ENCODE data around the gene LIMK2. TPM values are rescaled to one million over a fixed set of nuclear protein-coding genes. Genes with fewer than 3 reads are reported as not detected.

LIMK2 gene
- total RNA-seq, 2 experiments from 2014 or later, result 31.8 to 34.4 TPM

DNA sequence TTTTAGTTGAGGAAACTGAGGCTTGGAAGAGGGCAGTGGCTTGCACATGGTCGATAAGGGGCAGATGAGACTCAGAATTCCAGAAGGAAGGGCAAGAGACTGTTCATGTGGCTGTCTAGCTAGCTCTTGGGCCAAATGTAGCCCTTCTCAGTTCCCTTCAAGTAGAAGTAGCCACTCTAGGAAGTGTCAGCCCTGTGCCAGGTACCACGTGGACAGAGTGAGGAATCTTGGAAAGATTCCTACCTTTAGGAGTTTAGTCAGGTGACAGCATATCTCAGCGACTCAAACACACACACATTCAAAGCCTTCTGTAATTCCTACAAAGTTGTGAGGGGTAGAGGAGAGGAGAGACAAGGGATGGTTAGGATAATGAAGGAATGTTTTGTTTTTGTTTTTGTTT, 61.9 kb downstream of the LIMK2 start:
- CTCF ChIA-PET, result interaction anchor here (0.6 to 4.2 kb wide), 8 partner anchors 10 to 968 kb away, joined by 3 to 24 read pairs (median 9); partner anchors contain the start of genes LIMK2, PIK3IP1 and SELENOM
- no peak overlapping the region for H3K4me3 Mint-ChIP-seq
- ATAC-seq (no peak), DNase-seq (no peak)
- H3K27ac Mint-ChIP-seq, result no peak overlapping the region
- peaks cover 64% of the 10 kb centered on the region for H3K4me1 Mint-ChIP-seq
- POLR2A ChIA-PET, result interaction anchor here (1.6 to 2.0 kb wide), 2 partner anchors 12 to 18 kb away, joined by 4 to 8 read pairs; partner anchors contain the start of gene PIK3IP1
- intact Hi-C loops (cut with DNase I, micrococcal nuclease), result no loop called here
- no peaks in the 10 kb centered on the region for H3K27me3 Mint-ChIP-seq
- no peaks in the 10 kb centered on the region for H3K9me3 Mint-ChIP-seq (ENCODE audit: low read depth)
- H3K36me3 Mint-ChIP-seq (ENCODE audit: low read depth), result peaks cover 56% of the 10 kb centered on the region

- ATAC-seq, result no peak
- peaks cover 58% of the 10 kb centered on the region for H3K36me3 Mint-ChIP-seq (ENCODE audit: low read depth)
- POLR2A ChIA-PET, result no interaction called here
- CTCF ChIA-PET, result interaction anchor here (0.7 to 4.2 kb wide), 7 partner anchors 9 to 61 kb away, joined by 3 to 24 read pairs (median 6); partner anchors contain the start of gene PIK3IP1
- intact Hi-C loops (cut with DNase I, micrococcal nuclease), result loop anchor here in 1 of 2 experiments (5.0 kb wide), 1 partner anchor 63 kb away; the partner anchor contains the start of gene LIMK2
- H3K9me3 Mint-ChIP-seq (ENCODE audit: low read depth), result no peaks in the 10 kb centered on the region
- peaks cover 71% of the 10 kb centered on the region for H3K4me1 Mint-ChIP-seq
- H3K27ac Mint-ChIP-seq, result peak overlapping the region; percentile 66
- H3K27me3 Mint-ChIP-seq, result no peaks in the 10 kb centered on the region
- no peak for DNase-seq
- H3K4me3 Mint-ChIP-seq, result no peak overlapping the region
Observed at GRCh38 chr22:31275018-31275417, 62.9 kb downstream of the LIMK2 start.

DNA sequence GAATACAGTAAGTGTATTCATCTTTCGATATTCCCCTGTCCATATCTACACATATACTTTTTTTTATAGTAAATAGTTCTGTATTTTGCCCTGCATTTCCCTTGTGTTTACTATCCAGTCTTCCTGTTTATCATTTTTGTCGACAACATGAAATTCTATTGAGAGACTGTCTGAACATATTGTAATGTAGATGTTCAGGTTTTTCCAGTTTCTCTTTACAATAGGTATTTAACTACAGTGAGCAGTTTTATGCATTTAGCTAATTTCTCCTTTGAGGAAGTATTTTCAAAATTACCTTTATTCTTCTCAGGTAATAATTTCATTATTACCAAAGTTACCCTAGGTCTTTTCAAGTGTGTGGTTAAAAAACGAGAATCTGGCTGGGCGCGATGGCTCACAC, 63.5 kb downstream of the LIMK2 start:
- H3K27me3 Mint-ChIP-seq, result no peaks in the 10 kb centered on the region
- peak overlapping the region; percentile 52 for H3K27ac Mint-ChIP-seq
- CTCF ChIA-PET, result interaction anchor here (0.9 to 3.7 kb wide), 4 partner anchors 8 to 61 kb away, joined by 3 to 22 read pairs (median 4); no protein-coding TSS in a partner anchor
- DNase-seq (no peak), ATAC-seq (no peak)
- intact Hi-C loops (cut with DNase I, micrococcal nuclease), result loop anchor here in 1 of 2 experiments (5.0 kb wide), 1 partner anchor 63 kb away; the partner anchor contains the start of gene LIMK2
- H3K9me3 Mint-ChIP-seq (ENCODE audit: low read depth), result no peaks in the 10 kb centered on the region
- H3K4me1 Mint-ChIP-seq, result peaks cover 71% of the 10 kb centered on the region
- POLR2A ChIA-PET, result no interaction called here
- peaks cover 59% of the 10 kb centered on the region for H3K36me3 Mint-ChIP-seq (ENCODE audit: low read depth)
- H3K4me3 Mint-ChIP-seq, result no peak overlapping the region

GRCh38 chr22:31276426-31277167, 64.5 kb downstream of the LIMK2 start:
- ChIA-PET CTCF (interaction anchor here (0.6 to 1.0 kb wide), 2 partner anchors 15 to 16 kb away, joined by 3 read pairs; no protein-coding TSS in a partner anchor), POLR2A (interaction anchor here (0.6 to 3.8 kb wide), 2 partner anchors 14 to 61 kb away, joined by 7 to 38 read pairs; partner anchors contain the start of gene PIK3IP1)
- Mint-ChIP-seq H3K9me3 (ENCODE audit: low read depth) (no peaks in the 10 kb centered on the region), H3K27ac (no peak overlapping the region), H3K27me3 (no peaks in the 10 kb centered on the region), H3K36me3 (ENCODE audit: low read depth) (peaks cover 66% of the 10 kb centered on the region), H3K4me1 (peaks cover 75% of the 10 kb centered on the region), H3K4me3 (no peak overlapping the region)
- ATAC-seq (no peak), DNase-seq (no peak)
- intact Hi-C loops (cut with DNase I, micrococcal nuclease), result loop anchor here in 1 of 2 experiments (5.0 kb wide), 1 partner anchor 64 kb away; the partner anchor contains the start of gene LIMK2

DNA sequence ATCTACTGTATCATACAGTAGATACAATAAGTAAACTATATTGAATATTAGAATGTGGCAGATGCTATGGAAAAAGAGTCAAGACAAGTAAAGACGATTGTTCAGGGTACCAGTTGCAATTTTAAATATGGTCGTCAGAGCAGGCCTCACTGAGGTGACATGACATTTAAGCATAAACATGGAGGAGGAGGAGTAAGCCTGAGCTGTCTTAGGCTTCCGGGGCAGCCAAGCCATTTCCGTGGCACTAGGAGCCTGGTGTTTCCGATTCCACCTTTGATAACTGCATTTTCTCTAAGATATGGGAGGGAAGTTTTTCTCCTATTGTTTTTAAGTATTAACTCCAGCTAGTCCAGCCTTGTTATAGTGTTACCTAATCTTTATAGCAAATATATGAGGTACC, 65.6 kb downstream of the LIMK2 start:
- no peak overlapping the region for H3K4me3 Mint-ChIP-seq

DNA sequence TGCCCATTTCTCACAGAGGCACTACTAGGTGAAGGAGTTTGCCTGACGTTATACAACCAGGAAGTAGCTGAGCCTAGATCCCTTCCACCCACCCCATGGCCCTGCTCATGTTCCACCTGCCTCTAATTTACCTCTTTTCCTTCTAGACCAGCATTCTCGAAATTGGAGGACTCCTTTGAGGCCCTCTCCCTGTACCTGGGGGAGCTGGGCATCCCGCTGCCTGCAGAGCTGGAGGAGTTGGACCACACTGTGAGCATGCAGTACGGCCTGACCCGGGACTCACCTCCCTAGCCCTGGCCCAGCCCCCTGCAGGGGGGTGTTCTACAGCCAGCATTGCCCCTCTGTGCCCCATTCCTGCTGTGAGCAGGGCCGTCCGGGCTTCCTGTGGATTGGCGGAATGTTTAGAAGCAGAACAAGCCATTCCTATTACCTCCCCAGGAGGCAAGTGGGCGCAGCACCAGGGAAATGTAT, 66.1 kb downstream of the LIMK2 start:
- ChIA-PET CTCF (interaction anchor here (0.6 to 1.8 kb wide), 4 partner anchors 15 to 68 kb away, joined by 3 to 13 read pairs (median 4); partner anchors contain the start of genes PATZ1 and PIK3IP1), POLR2A (interaction anchor here (3.8 kb wide), 1 partner anchor 13 kb away, joined by 38 read pairs; the partner anchor contains the start of gene PIK3IP1)
- no peak for DNase-seq
- no peak overlapping the region for H3K4me3 Mint-ChIP-seq
- no peaks in the 10 kb centered on the region for H3K27me3 Mint-ChIP-seq
- no peak for ATAC-seq
- peaks cover 75% of the 10 kb centered on the region for H3K4me1 Mint-ChIP-seq
- peak overlapping the region; percentile 86 for H3K27ac Mint-ChIP-seq
- intact Hi-C loops (cut with DNase I, micrococcal nuclease), result loop anchor here in 1 of 2 experiments (5.0 kb wide), 1 partner anchor 66 kb away; the partner anchor contains the start of gene LIMK2
- H3K36me3 Mint-ChIP-seq (ENCODE audit: low read depth), result peaks cover 68% of the 10 kb centered on the region
- no peaks in the 10 kb centered on the region for H3K9me3 Mint-ChIP-seq (ENCODE audit: low read depth)

More for the DNA sequence above, 65.6 kb downstream of the LIMK2 start:
- CTCF ChIA-PET, result interaction anchor here (0.6 to 1.3 kb wide), 4 partner anchors 15 to 69 kb away, joined by 3 to 5 read pairs (median 4); partner anchors contain the start of gene PATZ1
- Mint-ChIP-seq H3K4me1 (peaks cover 77% of the 10 kb centered on the region), H3K27ac (peak overlapping the region; percentile 86), H3K36me3 (ENCODE audit: low read depth) (peaks cover 68% of the 10 kb centered on the region), H3K27me3 (no peaks in the 10 kb centered on the region), H3K9me3 (ENCODE audit: low read depth) (no peaks in the 10 kb centered on the region)
- no peak for DNase-seq
- POLR2A ChIA-PET, result interaction anchor here (3.8 kb wide), 1 partner anchor 13 kb away, joined by 38 read pairs; the partner anchor contains the start of gene PIK3IP1
- intact Hi-C loops (cut with DNase I, micrococcal nuclease), result loop anchor here in 1 of 2 experiments (5.0 kb wide), 1 partner anchor 65 kb away; the partner anchor contains the start of gene LIMK2
- no peak for ATAC-seq

- no peaks in the 10 kb centered on the region for H3K27me3 Mint-ChIP-seq
- intact Hi-C loops (cut with DNase I, micrococcal nuclease), result loop anchor here in 1 of 2 experiments (5.0 kb wide), 1 partner anchor 66 kb away; the partner anchor contains the start of gene LIMK2
- peaks cover 65% of the 10 kb centered on the region for H3K36me3 Mint-ChIP-seq (ENCODE audit: low read depth)
- DNase-seq (peak; percentile 52), ATAC-seq (peak; percentile 90)
- ChIA-PET CTCF (interaction anchor here (0.7 to 1.8 kb wide), 6 partner anchors 9 to 36 kb away, joined by 3 to 13 read pairs (median 4); partner anchors contain the start of gene PIK3IP1), POLR2A (interaction anchor here (3.8 kb wide), 1 partner anchor 12 kb away, joined by 38 read pairs; the partner anchor contains the start of gene PIK3IP1)
- H3K27ac Mint-ChIP-seq, result peak overlapping the region; percentile 86
- H3K9me3 Mint-ChIP-seq (ENCODE audit: low read depth), result no peaks in the 10 kb centered on the region
- H3K4me1 Mint-ChIP-seq, result peaks cover 79% of the 10 kb centered on the region
- no peak overlapping the region for H3K4me3 Mint-ChIP-seq
Observed at GRCh38 chr22:31278626-31279326, 66.7 kb downstream of the LIMK2 start.

- H3K4me1 Mint-ChIP-seq, result peaks cover 83% of the 10 kb centered on the region
- H3K36me3 Mint-ChIP-seq (ENCODE audit: low read depth), result peaks cover 61% of the 10 kb centered on the region
- ATAC-seq (no peak), DNase-seq (no peak)
- no peak overlapping the region for H3K4me3 Mint-ChIP-seq
- intact Hi-C loops (cut with DNase I, micrococcal nuclease), result loop anchor here in 1 of 2 experiments (5.0 kb wide), 1 partner anchor 67 kb away; the partner anchor contains the start of gene LIMK2
- ChIA-PET POLR2A (interaction anchor here (3.8 kb wide), 1 partner anchor 12 kb away, joined by 38 read pairs; the partner anchor contains the start of gene PIK3IP1), CTCF (interaction anchor here (0.7 to 1.8 kb wide), 5 partner anchors 8 to 36 kb away, joined by 3 to 13 read pairs (median 4); partner anchors contain the start of gene PIK3IP1)
- H3K27me3 Mint-ChIP-seq, result no peaks in the 10 kb centered on the region
- H3K27ac Mint-ChIP-seq, result peak overlapping the region; percentile 86
- no peaks in the 10 kb centered on the region for H3K9me3 Mint-ChIP-seq (ENCODE audit: low read depth)
Observed at GRCh38 chr22:31279327-31279669, 67.2 kb downstream of the LIMK2 start.

GRCh38 chr22:31279821-31280505, 67.9 kb downstream of the LIMK2 start:
- H3K4me3 Mint-ChIP-seq, result no peak overlapping the region
- CTCF ChIA-PET, result interaction anchor here (0.5 to 1.8 kb wide), 7 partner anchors 7 to 528 kb away, joined by 3 to 13 read pairs (median 4); partner anchors contain the start of gene PIK3IP1
- DNase-seq, result no peak
- H3K9me3 Mint-ChIP-seq (ENCODE audit: low read depth), result no peaks in the 10 kb centered on the region
- peaks cover 85% of the 10 kb centered on the region for H3K4me1 Mint-ChIP-seq
- peaks cover 57% of the 10 kb centered on the region for H3K36me3 Mint-ChIP-seq (ENCODE audit: low read depth)
- intact Hi-C loops (cut with DNase I, micrococcal nuclease), result loop anchor here (1.0 to 5.0 kb wide), 2 partner anchors 12 to 68 kb away; partner anchors contain the start of genes LIMK2 (in 1 of the 2) and PIK3IP1 (in 1 of the 2)
- peak overlapping the region; percentile 86 for H3K27ac Mint-ChIP-seq
- no peaks in the 10 kb centered on the region for H3K27me3 Mint-ChIP-seq
- POLR2A ChIA-PET, result interaction anchor here (3.8 kb wide), 1 partner anchor 11 kb away, joined by 38 read pairs; the partner anchor contains the start of gene PIK3IP1
- ATAC-seq, result no peak

DNA sequence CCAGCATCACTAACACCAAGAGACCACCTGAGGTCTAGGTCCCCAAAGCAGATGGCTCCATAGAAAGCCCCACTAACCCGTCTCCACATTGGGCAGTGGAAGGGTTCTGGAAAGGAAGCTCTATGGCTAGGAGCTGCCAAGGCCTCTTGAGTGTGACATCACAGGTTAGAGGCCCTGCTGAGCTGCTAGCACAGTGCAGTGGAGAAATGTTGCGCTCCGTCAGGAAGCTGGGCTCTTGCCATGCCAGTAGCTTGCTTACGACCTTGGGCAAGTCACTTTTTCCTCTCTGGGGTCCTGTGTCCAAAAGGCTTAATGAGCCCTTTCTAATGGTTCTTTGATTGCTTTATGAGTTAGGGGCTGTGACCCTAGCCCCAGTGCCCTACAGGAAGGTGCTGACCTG, 69.6 kb downstream of the LIMK2 start:
- H3K36me3 Mint-ChIP-seq (ENCODE audit: low read depth), result peaks cover 51% of the 10 kb centered on the region
- no peaks in the 10 kb centered on the region for H3K27me3 Mint-ChIP-seq
- CTCF ChIA-PET, result interaction anchor here (0.7 to 1.9 kb wide), 6 partner anchors 8 to 137 kb away, joined by 4 to 9 read pairs (median 6); partner anchors contain the start of gene PIK3IP1
- no peaks in the 10 kb centered on the region for H3K9me3 Mint-ChIP-seq (ENCODE audit: low read depth)
- no peak for DNase-seq
- no peak overlapping the region for H3K27ac Mint-ChIP-seq
- peaks cover 94% of the 10 kb centered on the region for H3K4me1 Mint-ChIP-seq
- intact Hi-C loops (cut with DNase I, micrococcal nuclease), result no loop called here
- POLR2A ChIA-PET, result interaction anchor here (1.4 kb wide), 1 partner anchor 11 kb away, joined by 3 read pairs; the partner anchor contains the start of gene PIK3IP1
- no peak overlapping the region for H3K4me3 Mint-ChIP-seq
- ATAC-seq, result no peak

All from activated CD4-positive, alpha-beta T cell treated with anti-CD3 and anti-CD28 coated beads for 36 hours (primary cell).